SW 1271 (cell line): Measurements from ENCODE around the gene ZNF350.
"Not testable (repeated sequence)": the region's sequence is repeated elsewhere in the genome, so short reads cannot be mapped to it uniquely, and the experiment has no call there.

ENCODE experiments used
- DNase-seq, 2 experiments: peaks; one replicate each; lab custom pipeline; 2025; lab: John Stamatoyannopoulos, UW

ZNF350 gene

DNA sequence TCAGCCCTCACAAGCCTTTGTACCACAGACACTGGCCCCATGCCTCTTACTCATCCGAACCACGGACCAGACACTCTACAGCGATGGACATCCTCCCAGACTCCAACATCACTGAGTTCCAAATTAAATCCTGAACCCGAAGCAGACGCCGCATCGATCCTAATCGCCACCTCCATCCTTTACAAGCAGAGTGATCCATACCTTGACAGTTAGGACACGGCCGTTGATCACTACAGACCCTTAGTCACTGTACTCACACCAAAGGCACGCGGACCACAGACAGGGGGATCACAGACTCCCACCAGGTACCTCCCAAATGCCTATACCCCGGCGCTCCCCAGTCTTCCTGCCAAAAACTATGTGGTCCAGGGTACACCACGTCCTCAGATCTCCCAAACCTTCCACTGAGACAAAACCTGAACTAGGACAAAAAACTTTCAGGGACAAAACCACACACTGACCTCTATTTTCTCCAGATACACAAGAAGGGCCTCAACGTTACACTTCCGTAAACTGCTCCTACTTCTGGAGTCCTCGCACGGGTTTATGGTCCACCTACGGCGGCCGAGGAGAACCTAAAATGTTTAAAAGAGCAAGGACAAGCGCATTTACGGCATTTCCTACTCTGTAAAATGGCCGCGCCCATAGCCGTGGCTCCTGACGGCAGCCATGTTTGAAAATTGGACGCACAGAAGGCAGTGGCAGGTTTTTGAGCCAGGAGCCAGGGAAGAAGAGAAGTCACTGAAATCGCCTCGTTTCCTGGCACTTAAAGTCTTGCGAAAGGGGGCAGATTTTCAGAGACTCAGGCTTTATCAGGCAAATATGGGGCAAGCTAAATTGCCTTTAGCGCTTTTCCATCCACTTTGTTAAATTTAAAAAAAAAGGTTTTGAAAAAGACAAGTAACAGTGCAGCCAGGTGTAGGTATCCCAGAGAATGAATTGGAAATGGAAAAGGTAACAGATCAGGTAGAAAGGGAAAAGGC is at the start of gene ZNF350:
Gene ZNF350, minus strand, starts transcription at position 532 of the 983 bp plus-strand sequence. CDS start 12,480 bp downstream, outside the sequence.
- no peak for DNase-seq

GRCh38 chr19:52034051-52034728 is 47.5 kb upstream of the ZNF350 start:
- no peak for DNase-seq

- no peak for DNase-seq
Observed at GRCh38 chr19:52028780-52029123, 42.1 kb upstream of the ZNF350 start.

DNA sequence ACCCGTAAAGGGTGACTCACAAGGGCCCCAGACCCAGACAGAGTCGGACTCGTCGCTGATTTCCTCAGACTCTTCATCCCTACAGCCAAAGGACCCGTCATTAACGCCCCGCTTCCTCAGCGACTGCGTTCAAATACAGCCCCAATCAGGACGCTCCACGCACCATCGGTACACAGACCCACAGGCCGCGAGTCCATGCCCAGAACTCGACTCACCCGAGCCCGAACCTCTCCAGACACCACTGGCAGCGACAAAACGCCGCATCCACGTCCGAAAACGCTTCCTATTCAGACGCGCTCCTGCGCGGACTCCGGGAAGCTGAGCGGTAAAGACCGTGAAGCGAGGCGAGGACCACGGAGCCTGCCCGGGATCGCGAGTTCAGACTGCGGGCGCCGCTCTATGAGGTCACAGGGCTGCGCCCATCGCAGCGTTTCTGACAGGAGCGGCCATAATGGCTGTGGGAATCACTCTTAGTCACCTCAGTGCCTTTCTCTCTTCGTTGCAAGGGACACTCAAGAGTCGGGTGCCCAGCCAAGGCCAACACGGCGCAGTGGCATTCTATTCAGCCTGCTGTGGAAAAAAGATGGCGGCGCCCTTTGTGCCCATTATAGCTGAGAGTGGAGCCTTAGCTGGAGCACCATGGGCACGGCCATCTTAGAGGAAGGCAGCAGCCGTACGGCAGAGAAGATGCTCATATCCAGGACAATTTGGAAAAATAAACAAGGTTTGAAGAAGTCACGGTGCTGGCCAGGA is 41.6 kb upstream of the ZNF350 start, which contains the start of gene ZNF614:
Gene ZNF614, minus strand, starts transcription at position 353 of the 753 bp plus-strand sequence. CDS start 2,634 bp downstream, outside the sequence.
- peak in 1 of 2 experiments; percentile 35 for DNase-seq

- not testable (repeated sequence) for DNase-seq
Observed at GRCh38 chr19:52026255-52026990, 39.8 kb upstream of the ZNF350 start.

DNA sequence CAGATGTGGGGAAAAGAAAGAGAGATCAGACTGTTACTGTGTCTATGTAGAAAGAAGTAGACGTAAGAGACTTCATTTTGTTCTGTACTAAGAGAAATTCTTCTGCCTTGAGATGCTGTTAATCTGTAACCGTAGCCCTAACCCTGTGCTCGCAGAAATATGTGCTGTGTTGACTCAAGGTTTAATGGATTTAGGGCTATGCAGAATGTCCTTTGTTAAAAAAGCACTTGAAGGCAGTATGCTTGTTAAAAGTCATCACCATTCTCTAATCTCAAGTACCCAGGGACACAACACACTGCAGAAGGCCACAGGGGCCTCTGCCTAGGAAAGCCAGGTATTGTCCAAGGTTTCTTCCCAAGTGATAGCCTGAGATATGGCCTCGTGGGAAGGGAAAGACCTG is 37.8 kb upstream of the ZNF350 start:
- DNase-seq: not testable (repeated sequence)

DNA sequence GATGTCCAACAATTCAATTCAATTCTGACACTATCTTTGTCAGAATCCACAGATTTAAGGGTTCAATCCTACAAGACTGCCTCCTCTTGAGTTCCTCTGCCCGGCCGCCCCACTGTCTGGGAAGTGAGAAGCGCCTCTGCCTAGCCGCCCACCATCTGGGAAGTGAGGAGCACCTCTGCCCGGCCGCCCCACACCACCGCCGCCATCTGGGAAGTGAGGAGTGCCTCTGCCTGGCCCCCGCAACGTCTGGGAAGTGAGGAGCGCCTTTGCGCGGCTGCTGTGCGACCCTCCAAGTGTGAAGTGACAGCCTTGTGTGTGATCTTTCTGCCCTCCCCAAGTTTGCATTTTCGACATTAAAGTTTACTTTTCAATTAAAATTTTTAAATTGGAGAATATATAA is 35.6 kb upstream of the ZNF350 start:
- no peak for DNase-seq

DNA sequence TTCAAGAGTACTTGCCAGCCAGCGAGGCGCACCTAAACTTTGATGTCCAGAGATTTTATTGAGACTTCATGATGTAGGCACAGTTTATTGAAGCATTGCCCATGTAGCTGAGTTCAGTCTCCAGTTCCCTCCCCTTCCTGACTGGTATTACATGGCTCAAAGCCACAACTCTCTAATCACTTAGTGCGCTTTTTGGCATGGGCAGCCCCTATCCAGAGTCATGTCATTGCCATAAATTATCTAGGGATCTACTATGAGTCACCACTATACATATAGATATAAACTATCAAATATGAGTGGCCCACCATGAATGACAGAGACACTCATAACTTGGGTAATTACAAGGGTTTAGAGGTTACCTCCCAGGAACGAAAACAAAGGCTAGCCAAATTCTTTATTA is 33.9 kb upstream of the ZNF350 start:
- no peak for DNase-seq

GRCh38 chr19:52010674-52011073 is 24.0 kb upstream of the ZNF350 start:
- DNase-seq: no peak

GRCh38 chr19:52007806-52008557 is 21.3 kb upstream of the ZNF350 start, which contains the start of gene ZNF615:
ZNF615 (minus strand) TSS chr19:52008211; CDS start chr19:52003711, 4,500 bp downstream.
- peak in 1 of 2 experiments; percentile 4 for DNase-seq

- no peak for DNase-seq
Observed at GRCh38 chr19:52007451-52007805, 20.8 kb upstream of the ZNF350 start.

DNA sequence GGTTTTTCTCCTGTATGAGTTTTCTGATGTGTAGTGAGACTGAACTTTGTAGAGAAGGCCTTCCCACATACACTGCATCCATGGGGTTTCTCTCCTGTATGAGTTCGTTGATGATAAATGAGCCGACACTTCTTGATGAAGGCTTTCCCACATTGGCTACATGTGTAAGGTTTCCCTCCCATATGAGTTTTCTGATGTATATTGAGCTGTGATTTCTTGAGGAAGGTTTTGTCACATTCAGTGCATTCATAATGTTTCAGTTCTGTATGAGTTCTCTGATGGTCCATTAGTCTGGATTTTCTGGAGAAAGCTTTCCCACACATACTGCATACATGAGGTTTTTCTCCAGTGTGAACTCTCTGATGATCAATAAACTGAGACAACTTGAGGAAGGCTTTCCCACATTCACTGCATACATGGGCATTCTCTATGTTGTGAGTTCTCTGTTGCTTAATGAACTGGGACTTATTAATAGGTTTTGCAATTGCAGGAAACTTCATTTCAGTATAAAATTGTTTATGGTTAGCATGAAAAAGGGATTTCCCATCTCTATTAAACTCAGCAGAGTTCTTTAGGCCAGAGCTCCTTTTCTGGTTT is 7.5 kb upstream of the ZNF350 start:
- no peak for DNase-seq

DNA sequence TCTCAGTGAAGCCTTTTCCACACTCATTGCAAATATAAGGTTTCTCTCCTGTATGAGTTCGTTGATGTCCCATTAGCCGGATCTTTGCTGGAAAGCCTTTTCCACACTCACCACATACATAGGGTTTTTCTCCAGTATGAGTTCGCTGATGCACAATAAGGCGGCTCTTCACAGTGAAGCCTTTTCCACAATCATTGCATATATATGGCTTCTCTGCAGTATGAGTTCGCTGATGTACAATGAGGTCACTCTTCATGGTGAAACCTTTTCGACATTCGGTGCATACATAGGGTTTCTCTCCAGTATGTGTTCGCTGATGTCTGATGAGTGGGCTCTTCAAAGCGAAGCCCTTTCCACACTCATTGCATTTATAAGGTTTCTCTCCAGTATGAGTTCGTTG is 6.8 kb upstream of the ZNF350 start:
- DNase-seq: no peak

- no peak for DNase-seq
Observed at GRCh38 chr19:51983361-51983760, 3.3 kb downstream of the ZNF350 start.

GRCh38 chr19:51980926-51981325 is 5.7 kb downstream of the ZNF350 start:
- DNase-seq: not testable (repeated sequence)

DNA sequence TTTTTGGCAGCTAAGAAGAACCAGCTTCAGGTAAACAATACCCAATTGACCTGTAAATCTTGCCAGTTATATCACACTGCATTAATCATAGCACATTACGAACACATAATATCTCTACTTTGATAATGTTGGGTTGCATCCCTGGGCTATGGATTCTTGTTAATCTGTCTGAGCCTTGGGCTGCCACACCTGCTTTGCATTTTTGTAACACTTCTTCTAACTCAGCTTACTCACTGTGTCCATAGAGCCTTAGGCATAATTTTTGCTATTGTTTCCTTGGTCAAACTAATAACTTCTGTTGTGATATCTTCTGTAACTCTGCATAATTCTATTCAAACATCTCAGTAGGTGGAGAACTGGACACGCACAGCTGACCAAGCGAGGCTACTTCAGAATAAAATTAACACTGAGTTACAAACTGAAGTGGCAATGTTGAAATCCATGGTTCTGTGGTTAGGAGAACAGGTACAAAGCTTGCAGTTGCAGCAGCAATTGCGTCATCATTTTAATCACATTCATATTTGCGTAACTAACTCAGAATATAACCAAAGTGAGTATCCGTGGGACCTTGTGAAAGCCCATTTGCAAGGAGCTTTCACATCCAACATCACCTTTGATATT is 6.4 kb downstream of the ZNF350 start:
- DNase-seq: no peak

DNA sequence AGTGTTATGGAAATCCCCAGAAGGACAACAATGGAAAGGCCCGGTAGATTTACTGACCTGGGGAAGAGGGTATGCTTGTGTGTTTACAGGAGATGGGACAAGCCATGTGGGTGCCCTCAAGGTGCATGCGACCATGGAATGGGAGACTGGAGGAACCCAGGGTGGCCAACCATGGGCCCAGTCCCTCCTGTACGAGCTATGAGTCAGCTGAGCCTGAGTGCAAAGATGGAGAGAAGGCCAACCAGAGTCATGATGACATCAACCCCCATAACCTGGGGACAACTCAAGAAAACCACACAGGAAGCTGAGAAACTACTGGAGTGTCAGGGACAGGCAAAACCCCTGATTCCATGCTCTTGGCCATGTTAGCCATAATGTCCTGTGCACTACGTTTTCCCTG is 7.8 kb downstream of the ZNF350 start:
- no peak for DNase-seq

- no peak for DNase-seq
Observed at GRCh38 chr19:51977346-51977745, 9.3 kb downstream of the ZNF350 start.

DNA sequence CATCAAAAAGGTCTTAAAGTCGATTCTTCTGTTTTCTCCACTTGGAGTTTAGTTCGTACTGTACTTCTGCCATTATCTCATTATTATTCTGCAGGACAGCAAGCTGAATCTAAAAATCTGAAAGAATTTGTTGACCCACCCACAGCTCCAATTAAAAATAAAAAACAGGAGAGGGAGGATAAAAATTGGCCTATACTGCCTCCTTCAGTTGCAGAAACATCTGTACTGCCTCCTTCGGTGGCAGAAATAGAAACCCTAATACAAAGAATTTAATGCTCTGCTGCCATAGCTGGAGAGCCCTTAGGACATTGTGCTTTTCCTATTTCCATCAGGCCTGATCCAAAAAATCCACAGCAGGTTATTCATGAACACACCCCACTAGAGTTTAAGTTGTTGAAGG is 9.8 kb downstream of the ZNF350 start:
- no peak for DNase-seq

GRCh38 chr19:51975787-51976186 is 10.9 kb downstream of the ZNF350 start:
- not testable (repeated sequence) for DNase-seq
